Measurements from ENCODE around the gene STRN4. TPM values are rescaled to one million over a fixed set of nuclear protein-coding genes. Genes with fewer than 3 reads are reported as not detected.

The STRN4 gene
- total RNA-seq, 2 donors from 2014 or later = 69.2 to 74.9 TPM

GRCh38 chr19:46730595-46730994 is 15.7 kb downstream of the STRN4 start:
- ATAC-seq (no peak), DNase-seq (no peak)
- intact Hi-C loops (cut with DNase I, micrococcal nuclease) = no loop called here

- no peak for ATAC-seq
- intact Hi-C loops (cut with DNase I, micrococcal nuclease) = no loop called here
Measured at GRCh38 chr19:46730187-46730586, 16.1 kb downstream of the STRN4 start.

GRCh38 chr19:46729696-46730095 is 16.6 kb downstream of the STRN4 start:
- no peak for DNase-seq
- intact Hi-C loops (cut with DNase I, micrococcal nuclease) = no loop called here
- ATAC-seq = no peak

More at GRCh38 chr19:46730187-46730586, 16.1 kb downstream of the STRN4 start:
- DNase-seq = no peak

GRCh38 chr19:46728693-46729339 is 17.4 kb downstream of the STRN4 start:
- intact Hi-C loops (cut with DNase I, micrococcal nuclease) = no loop called here
- peak; percentile 82 for ATAC-seq
- peak; percentile 58 to 89 for DNase-seq

- DNase-seq = no peak
- intact Hi-C loops (cut with DNase I, micrococcal nuclease) = no loop called here
- ATAC-seq = no peak
Measured at GRCh38 chr19:46728208-46728607, 18.0 kb downstream of the STRN4 start.

- intact Hi-C loops (cut with DNase I, micrococcal nuclease) = no loop called here
- no peak for ATAC-seq
- DNase-seq = no peak
Measured at GRCh38 chr19:46727757-46728156, 18.5 kb downstream of the STRN4 start.

GRCh38 chr19:46726971-46727501 is 19.2 kb downstream of the STRN4 start:
- ATAC-seq (no peak), DNase-seq (no peak)
- intact Hi-C loops (cut with DNase I, micrococcal nuclease) = no loop called here

GRCh38 chr19:46726551-46726950 is 19.7 kb downstream of the STRN4 start:
- intact Hi-C loops (cut with DNase I, micrococcal nuclease) = no loop called here
- ATAC-seq (no peak), DNase-seq (no peak)

- intact Hi-C loops (cut with DNase I, micrococcal nuclease) = no loop called here
- no peak for DNase-seq
- no peak for ATAC-seq
Measured at GRCh38 chr19:46725859-46726393, 20.3 kb downstream of the STRN4 start.

- ATAC-seq (no peak), DNase-seq (no peak)
- intact Hi-C loops (cut with DNase I, micrococcal nuclease) = no loop called here
Measured at GRCh38 chr19:46725036-46725820, 21.0 kb downstream of the STRN4 start.

- no peak for DNase-seq
- intact Hi-C loops (cut with DNase I, micrococcal nuclease) = no loop called here
- ATAC-seq = no peak
Measured at GRCh38 chr19:46724468-46724867, 21.8 kb downstream of the STRN4 start.

- intact Hi-C loops (cut with DNase I, micrococcal nuclease) = no loop called here
- DNase-seq (no peak), ATAC-seq (no peak)
Measured at GRCh38 chr19:46723471-46723870, 22.8 kb downstream of the STRN4 start.

GRCh38 chr19:46723023-46723461 is 23.2 kb downstream of the STRN4 start:
- intact Hi-C loops (cut with DNase I, micrococcal nuclease) = no loop called here
- DNase-seq (no peak), ATAC-seq (no peak)

GRCh38 chr19:46722421-46723022 is 23.7 kb downstream of the STRN4 start:
- ATAC-seq (no peak), DNase-seq (no peak)
- intact Hi-C loops (cut with DNase I, micrococcal nuclease) = no loop called here

GRCh38 chr19:46722004-46722380 is 24.3 kb downstream of the STRN4 start:
- ATAC-seq (no peak), DNase-seq (no peak)
- intact Hi-C loops (cut with DNase I, micrococcal nuclease) = no loop called here

GRCh38 chr19:46721269-46722003 is 24.8 kb downstream of the STRN4 start:
- ATAC-seq = no peak
- intact Hi-C loops (cut with DNase I, micrococcal nuclease) = no loop called here
- no peak for DNase-seq

GRCh38 chr19:46720503-46721239 is 25.6 kb downstream of the STRN4 start:
- intact Hi-C loops (cut with DNase I, micrococcal nuclease) = no loop called here
- DNase-seq = no peak

More at GRCh38 chr19:46720503-46721239, 25.6 kb downstream of the STRN4 start:
- ATAC-seq = no peak
